Stimulated activated CD4-positive, alpha-beta T cell treated with anti-CD3 and anti-CD28 coated beads, Interleukin-15, amount 100 ng/mL, for 24 hours (primary cell): ENCODE data around the gene SMIM7.
"Not testable (repeated sequence)": the region's sequence is repeated elsewhere in the genome, so short reads cannot be mapped to it uniquely, and the experiment has no call there.

Source experiments
- DNase-seq: peaks from one replicate; pipeline ENCODE4 v3.0.0-alpha.2; 2020

The SMIM7 gene

DNA sequence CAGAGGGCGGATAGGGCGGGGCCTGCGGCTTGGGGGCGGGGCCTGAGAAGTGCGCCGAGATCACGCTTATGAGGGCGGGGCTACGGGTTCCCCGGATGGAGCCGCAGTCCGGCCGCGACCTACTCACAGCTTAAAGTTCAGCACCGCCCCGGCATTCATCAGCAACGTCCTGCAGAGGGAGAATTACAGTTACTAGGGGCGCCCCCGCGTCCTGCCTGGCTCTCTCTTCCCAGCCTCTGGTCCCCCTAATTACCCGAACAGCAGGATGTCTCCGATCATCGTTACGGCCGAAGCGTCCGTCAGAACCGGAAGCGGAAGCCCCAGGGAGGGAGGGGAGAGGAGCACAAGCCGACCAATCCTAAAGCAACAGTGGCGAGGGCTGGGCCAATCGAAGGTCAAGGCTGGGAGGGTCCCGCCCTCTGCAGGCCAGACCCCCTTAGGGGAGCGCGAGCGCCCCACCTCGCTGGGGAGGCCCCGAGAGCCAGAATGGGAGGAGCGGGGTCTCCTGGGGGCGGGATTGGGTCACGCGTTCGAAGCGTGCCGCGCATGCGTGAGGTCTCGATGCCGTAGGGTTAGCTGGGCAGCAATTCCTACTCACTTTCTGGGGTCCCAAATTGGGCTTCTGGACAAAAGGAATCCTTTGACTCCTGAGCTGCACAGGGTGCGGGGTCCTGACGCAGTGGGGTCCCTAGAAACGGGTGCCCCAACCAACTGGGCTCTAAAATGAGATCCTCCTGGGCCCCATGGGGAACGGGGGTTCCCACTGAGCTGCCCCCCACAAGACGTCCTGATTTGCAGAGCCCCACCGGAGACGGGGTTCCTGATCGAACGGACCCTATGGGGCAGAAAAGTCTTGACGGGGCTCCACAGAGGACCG lies at the start of gene SMIM7:
Gene SMIM7 (minus strand): TSS at position 313 of the 877 bp plus-strand sequence. CDS start 34 bp downstream, at position 279.
- DNase-seq: peak; percentile 99

- DNase-seq: no peak
Observed at GRCh38 chr19:16703677-16704076, 43.7 kb upstream of the SMIM7 start.

DNA sequence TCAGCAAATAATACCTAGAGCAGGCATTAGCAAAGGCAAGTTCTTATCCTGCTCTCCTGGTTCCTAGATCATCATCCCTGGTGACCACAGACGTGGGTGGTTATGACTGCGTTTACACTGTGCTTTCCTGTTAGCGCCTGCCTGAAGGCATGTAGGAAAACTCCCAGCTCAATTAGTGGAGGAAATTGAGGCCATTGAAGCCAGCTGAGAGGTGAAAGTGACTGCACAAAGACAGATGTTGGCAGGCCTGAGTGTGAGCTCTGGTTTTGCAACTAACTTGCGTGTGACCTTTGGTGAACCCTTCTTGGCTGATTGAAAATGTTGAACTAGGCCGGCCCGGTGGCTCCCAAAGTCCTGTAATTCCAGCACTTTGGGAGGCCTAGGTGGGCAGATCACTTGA lies 42.2 kb upstream of the SMIM7 start:
- DNase-seq: no peak

- DNase-seq: no peak
Observed at GRCh38 chr19:16698914-16699313, 39.0 kb upstream of the SMIM7 start.

DNA sequence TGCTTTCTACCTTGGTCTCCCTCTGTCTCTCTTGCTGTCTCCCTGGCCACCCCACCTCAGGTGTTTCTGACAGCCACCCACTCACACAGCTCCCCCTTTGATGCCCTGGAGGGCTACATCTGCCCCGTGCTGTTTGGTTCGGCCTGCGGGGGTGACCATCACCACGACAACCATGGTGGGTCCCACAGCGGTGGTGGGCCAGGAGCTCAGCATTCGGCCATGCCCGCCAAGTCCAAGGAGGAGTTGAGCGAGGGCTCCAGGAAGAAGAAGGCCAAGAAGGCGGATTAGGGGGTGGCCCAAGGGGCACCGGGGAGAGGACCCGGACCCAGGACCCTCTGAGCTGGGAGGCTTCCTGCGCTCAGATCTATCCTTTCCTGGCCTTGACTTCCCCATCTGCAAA lies 28.1 kb upstream of the SMIM7 start:
- no peak for DNase-seq

DNA sequence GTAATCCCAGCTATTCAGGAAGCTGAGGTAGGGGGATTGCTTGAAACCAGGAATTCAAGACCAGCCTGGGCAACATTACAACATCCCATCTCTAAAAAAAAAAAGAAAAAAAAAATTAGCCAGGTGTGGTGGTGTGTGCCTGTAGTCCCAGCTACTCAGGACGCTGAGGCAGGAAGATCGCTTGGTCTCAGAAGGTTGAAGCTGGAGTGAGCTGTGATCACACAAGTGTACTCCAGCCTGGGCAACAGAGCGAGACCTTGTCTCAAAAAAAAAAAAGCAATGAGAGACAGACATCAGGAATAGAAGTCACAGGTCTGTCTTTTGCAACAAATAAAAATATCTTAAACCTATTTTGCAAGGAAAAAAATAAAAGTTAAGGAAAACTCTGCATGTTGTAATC lies 24.3 kb upstream of the SMIM7 start:
- DNase-seq: no peak

DNA sequence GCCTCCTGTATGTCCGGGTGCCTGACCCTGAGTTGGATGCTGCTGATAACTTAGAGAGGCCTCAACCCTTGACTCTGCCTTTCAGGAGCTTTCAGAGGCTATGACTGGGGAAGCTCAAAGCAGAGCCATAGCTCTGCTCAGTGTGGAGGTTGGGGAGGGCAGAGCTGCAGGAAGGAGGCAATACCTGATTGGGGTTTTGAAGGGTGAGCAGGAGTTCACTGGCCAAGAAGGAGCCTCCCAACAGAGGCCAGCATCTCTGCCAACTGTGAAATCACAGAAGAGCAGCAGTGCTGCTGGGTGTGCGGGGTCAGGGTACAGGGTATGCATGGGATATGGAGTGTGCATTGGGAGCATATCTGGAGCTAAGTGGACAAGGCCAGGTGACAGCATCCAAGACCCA lies 22.6 kb upstream of the SMIM7 start:
- no peak for DNase-seq

DNA sequence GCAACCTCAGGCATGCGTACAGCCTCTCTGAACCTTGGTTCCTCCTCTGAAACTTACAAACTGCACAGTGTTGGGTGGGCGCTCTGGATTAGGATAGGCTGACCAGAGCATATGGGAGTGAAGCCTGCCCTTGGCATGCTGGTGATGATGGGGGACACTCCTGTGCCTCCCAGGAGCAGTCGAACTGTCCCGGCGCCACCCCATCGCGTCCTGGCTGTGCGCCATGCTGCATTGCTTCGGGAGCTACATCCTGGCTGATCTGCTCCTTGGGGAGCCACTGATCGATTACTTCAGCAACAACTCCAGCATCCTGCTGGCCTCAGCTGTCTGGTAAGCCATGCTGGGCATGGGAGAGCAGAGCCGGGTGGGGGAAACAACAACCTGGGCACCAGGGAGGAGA lies 19.9 kb upstream of the SMIM7 start:
- no peak for DNase-seq

DNA sequence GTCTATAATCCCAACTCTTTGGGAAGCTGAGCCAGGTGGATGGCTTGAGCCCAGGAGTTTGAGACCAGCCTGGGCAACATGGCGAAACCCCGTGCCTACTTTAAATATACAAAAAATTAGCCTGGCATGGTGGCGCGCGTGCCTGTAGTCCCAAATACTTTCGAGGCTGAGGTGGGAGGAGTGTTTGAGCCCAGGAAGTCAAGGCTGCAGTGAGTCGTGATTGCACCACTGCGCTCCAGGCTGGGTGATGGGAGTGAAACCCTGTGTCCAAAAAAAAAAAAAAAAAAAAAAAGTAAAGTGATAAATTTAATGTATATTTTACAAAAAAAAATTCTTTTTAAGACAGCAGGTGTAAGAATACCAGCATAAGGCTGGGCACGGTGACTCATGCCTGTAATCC lies 18.6 kb upstream of the SMIM7 start:
- DNase-seq: no peak

DNA sequence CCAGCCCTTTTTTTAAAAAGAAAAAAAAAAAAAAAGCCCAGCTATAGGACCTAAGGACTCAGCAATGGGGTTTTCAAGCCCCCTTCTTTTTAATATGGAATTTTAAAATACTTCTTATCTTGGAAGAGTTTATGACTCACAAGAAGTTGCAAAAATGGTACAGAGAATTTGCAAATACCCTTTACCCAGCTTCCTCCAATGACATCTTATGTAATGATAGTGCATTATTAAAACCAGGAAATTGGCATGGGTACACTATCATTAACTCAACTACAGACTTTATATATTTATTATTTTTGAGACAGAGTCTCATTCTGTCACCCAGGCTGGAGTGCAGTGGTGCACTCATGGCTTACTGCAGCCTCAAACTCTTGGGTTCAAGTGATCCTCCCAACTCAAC lies 17.1 kb upstream of the SMIM7 start:
- no peak for DNase-seq

DNA sequence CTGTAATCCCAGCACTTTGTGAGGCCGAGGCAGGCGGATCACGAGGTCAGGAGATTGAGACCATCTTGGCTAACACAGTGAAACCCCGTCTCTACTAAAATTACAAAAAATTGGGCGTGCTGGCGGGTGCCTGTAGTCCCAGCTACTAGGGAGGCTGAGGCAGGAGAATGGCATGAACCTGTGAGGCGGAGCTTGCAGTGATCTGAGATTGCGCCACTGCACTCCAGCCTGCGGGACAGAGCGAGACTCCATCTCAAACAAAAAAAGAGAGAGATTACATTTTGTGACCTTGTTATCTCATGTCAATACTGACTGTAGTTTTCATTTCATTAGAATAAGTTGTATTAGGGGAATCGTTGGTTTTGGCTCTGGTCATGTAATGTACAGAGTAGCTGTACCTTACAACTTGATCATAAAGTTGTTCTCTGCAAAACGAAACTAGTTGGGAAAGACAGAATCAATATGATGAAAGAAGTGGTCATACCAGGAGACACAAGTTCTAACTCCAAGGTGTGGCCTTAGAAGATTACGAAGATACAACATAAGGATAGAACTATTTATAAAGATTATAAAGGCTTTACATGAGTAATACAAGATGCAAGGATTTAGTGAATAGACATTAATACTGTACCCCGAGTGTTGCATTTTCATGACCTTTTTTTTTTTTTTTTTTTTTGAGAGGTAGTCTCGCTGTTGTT lies 16.3 kb upstream of the SMIM7 start:
- no peak for DNase-seq

- not testable (repeated sequence) for DNase-seq
Observed at GRCh38 chr19:16673839-16674238, 13.9 kb upstream of the SMIM7 start.

DNA sequence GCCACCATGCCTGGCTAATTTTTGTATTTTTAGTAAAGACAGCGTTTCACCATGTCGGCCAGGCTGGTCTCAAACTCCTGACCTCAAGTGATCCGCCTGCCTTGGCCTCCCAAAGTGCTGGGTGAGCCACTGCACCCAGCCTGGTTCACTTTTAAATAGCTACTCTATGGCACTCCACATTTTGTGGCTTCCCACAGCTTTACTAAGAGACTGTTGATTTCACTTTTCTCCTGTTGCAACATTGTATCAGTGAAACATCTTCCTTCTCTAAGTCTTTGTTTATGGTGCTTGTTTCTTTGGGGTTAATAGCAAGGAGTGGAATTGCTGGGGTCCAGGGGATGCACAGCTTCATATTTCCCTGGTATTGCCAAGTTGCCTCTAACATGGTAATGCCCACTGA lies 13.3 kb upstream of the SMIM7 start:
- no peak for DNase-seq

GRCh38 chr19:16671652-16672274 lies 11.8 kb upstream of the SMIM7 start:
- no peak for DNase-seq

DNA sequence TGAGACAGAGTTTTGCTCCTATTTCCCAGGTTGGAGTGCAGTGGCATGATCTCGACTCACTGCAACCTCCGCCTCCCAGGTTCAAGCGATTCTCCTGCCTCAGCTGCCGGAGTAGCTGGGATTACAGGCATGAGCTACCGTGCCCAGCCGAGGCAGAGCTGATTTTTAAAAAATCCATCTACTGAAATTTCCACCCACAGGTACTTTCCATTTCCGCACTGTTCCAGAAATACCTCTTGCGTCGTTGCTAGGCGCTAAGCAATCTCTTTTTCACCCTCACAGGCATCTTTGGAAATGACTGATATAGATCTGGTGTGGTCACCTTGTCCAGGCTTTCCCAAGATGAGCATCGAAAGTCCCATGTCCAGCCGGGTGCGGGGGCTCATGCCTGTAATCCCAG lies 10.3 kb upstream of the SMIM7 start:
- no peak for DNase-seq

- not testable (repeated sequence) for DNase-seq
Observed at GRCh38 chr19:16668702-16669101, 8.8 kb upstream of the SMIM7 start.

GRCh38 chr19:16668176-16668575 lies 8.2 kb upstream of the SMIM7 start:
- no peak for DNase-seq

GRCh38 chr19:16661480-16662034 lies 1.6 kb upstream of the SMIM7 start:
- DNase-seq: peak; percentile 11

DNA sequence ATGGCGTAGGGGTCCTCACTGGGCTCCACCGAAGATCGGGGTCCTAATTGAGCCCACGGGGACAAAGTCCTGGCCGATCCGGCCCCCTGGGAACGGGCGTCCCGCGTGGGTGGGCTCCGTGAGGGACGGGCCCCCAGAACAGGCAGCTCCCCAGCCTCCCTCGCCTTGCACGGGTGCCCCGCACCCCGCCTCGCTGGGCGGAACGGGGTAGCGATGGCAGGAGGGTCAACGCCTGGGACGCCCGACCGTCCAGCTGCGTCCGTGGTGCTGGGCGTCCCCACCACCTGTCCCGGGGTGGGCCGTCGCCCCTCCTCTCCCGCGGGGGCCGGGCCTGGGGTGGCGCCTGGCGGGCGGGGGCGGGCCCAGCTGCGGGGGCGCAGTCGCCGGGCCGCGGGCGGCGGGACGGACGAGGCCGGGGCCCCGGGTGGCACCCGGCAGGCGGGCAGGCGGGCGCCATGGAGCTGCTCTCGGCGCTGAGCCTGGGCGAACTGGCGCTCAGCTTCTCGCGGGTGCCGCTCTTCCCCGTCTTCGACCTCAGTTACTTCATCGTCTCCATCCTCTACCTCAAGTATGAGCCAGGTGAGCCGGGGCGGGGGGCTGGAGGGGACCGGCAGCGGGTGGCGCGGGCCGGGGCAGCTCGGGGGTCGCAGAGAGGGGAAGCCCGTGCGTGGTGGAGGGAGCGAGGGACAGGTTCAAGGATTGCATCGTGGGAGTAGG lies 977 bp upstream of the SMIM7 start, which contains the start of gene TMEM38A:
Gene TMEM38A (plus strand): TSS at position 377 of the 717 bp plus-strand sequence. CDS start 79 bp downstream, at position 456.
- peak; percentile 46 for DNase-seq

DNA sequence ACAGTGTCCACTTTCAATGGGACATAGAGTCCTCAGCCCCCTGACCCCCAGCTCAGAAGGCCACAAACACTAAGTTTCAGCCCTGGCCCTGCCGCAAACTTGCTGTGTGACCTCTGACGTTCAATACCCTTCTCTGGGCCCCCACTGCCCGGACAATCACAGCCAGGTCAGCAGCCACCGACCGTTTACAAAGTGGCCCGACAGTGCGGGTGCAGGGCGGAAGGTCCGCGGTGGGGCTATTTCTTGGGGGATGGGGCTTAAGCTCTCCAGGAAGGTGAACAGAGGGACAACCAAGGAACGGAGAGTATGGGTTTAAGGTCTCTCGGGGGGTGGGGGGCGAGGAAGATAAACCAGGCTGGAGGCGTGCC lies 496 bp downstream of the SMIM7 start:
- no peak for DNase-seq

GRCh38 chr19:16657384-16657783 lies 2.6 kb downstream of the SMIM7 start:
- no peak for DNase-seq

GRCh38 chr19:16655727-16656126 lies 4.2 kb downstream of the SMIM7 start:
- no peak for DNase-seq

- DNase-seq: no peak
Observed at GRCh38 chr19:16654627-16655026, 5.3 kb downstream of the SMIM7 start.
